IPS-15b (cell line): ENCODE measurements around the gene FANCI.

Experiments used
- H3K27me3 ChIP-seq: one replicate; pipeline ENCODE4 v1.6.1; 2013; ENCODE audit warnings: low read length; ENCODE audit not compliant: control insufficient read depth, insufficient read depth
- H3K36me3 ChIP-seq: one replicate; pipeline ENCODE4 v1.6.1; 2013; ENCODE audit warnings: low read length; ENCODE audit not compliant: control insufficient read depth, insufficient read depth
- H3K4me1 ChIP-seq: one replicate; pipeline ENCODE4 v1.6.1; 2013; ENCODE audit warnings: mild to moderate bottlenecking, low read length; ENCODE audit not compliant: control insufficient read depth, insufficient read depth
- H3K4me3 ChIP-seq: one replicate; pipeline ENCODE4 v1.5.1; 2013; ENCODE audit warnings: low read depth, low read length
- H3K9ac ChIP-seq: one replicate; pipeline ENCODE4 v1.6.1; 2013; ENCODE audit warnings: low read depth, mild to moderate bottlenecking, low read length
- H3K9me3 ChIP-seq: one replicate; pipeline ENCODE4 v1.6.1; 2013; ENCODE audit warnings: mild to moderate bottlenecking, low read length; ENCODE audit not compliant: control insufficient read depth, insufficient read depth

FANCI gene

DNA sequence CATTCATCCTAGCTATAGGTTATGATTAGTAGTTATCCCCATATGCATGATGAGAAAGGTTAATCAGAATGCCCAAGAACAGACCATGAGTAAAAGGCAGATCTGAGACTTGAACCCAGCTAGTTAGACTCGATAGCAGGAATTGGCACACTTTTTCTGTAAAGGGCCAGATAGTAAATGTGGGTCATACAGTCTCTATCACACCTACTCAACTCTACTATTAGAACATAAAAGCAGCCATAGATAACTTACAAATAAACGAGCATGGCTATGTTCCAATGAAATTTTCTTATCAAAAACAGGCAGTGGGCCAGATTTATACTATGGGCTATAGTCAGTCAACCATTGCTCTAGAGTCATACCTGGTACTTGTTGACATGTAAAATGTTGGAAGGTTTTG lies 66.2 kb downstream of the FANCI start:
- Histone ChIP-seq H3K4me3 (no peak overlapping the region), H3K36me3 (peaks cover 19% of the 10 kb centered on the region), H3K9ac (no peak overlapping the region), H3K9me3 (no peaks in the 10 kb centered on the region), H3K4me1 (no peaks in the 10 kb centered on the region), H3K27me3 (no peaks in the 10 kb centered on the region)

DNA sequence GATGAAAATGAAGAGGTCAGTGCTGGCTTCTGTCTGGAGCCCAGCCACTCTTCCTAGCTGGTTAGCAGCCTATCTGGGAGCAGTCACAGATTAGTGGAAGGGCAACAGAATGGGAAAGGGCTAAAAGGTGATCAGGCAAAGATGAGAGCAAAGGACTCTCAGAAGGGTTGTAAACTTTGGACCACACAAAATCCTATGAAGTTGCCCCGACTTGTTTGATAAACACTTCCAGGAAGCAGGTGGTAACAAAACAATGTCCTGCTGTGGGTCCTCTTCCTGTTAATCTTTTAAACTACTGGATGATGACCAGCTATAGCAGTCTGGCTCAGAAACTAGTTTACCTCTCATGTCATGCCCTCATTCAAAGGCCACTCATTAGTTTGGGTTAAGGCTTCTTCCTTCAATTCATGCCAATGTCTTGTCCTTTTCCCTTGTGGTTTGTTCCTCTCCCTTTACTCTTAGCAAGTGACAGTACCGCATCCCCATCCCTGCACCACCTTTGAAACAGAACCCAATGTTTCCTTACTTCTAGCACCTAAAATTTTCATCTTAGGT lies 71.7 kb downstream of the FANCI start:
- peaks cover 51% of the 10 kb centered on the region for H3K36me3 ChIP-seq

DNA sequence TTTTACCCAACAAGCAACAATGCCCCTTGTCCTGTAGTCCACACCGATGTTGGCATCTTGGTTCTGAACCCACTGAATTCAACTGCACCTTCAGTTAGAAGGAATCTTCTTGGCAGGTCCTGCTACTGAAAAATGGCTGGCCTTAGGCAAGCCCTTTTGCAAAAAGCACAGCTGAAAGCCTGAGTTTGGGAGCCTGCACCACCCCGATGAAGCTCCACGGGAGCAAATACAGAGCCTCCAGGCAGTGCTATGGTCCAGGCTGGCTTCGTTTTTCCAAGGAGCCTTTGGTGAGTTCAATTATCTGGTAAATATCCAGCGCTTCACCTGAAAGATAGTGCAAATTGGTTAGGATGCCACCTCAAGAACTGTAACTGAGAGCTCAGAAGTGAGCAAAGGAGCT lies 72.7 kb downstream of the FANCI start:
- no peaks in the 10 kb centered on the region for H3K4me1 ChIP-seq
- no peaks in the 10 kb centered on the region for H3K27me3 ChIP-seq
- H3K36me3 ChIP-seq: peaks cover 58% of the 10 kb centered on the region
- H3K4me3 ChIP-seq: no peak overlapping the region
- H3K9ac ChIP-seq: no peak overlapping the region
- H3K9me3 ChIP-seq: no peaks in the 10 kb centered on the region

More for the DNA sequence above, 71.7 kb downstream of the FANCI start:
- no peaks in the 10 kb centered on the region for H3K9me3 ChIP-seq
- H3K4me3 ChIP-seq: no peak overlapping the region
- no peaks in the 10 kb centered on the region for H3K4me1 ChIP-seq
- H3K27me3 ChIP-seq: no peaks in the 10 kb centered on the region
- no peak overlapping the region for H3K9ac ChIP-seq

DNA sequence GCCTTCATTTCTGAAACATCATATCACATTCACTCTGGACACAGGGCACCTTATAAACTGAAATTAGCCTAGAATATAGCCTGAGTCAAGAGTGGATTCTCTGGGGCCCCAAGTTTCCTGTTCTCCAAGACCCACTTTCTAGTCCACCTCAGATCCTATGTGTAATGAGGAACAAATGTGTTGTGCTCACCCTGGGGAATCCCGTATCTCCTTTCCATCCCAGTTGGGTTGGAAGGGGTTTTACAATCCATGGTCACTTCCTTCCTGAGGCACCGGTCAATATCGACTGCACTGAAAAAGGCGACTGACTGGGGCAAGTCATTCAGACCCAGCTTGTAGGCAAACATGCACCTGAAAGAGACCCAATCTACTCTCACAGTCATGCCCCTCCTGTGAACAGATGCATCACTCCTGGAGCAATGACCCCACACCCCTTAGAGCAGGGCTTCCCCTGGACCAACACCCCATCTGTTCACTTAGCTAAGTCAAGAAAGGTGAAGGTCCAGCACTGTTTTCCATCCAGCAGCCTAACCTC lies 73.5 kb downstream of the FANCI start:
- no peak overlapping the region for H3K9ac ChIP-seq
- H3K27me3 ChIP-seq: no peaks in the 10 kb centered on the region
- H3K4me1 ChIP-seq: no peaks in the 10 kb centered on the region
- H3K36me3 ChIP-seq: peaks cover 65% of the 10 kb centered on the region
- H3K9me3 ChIP-seq: no peaks in the 10 kb centered on the region
- H3K4me3 ChIP-seq: no peak overlapping the region

DNA sequence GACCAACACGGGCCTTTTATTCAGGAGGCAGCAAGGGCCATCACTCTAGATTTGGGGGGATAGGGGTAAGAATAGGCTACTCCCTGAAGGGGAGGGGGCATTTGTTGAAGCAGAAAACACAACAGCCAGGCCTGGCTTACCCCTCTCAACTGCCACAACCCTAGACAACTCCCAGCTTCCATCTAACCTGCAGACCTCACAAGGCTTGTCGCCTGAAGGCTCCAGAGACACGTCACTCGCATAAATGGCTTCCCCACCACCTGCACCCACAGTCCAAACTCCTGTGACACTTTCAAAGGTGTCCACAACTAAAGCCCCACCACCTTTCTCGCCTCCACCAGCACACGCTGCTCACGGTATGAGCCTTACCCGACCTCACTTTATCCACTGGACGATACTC lies 75.9 kb downstream of the FANCI start:
- Histone ChIP-seq H3K9ac (no peak overlapping the region), H3K9me3 (no peaks in the 10 kb centered on the region), H3K36me3 (peaks cover 84% of the 10 kb centered on the region), H3K4me3 (no peak overlapping the region), H3K27me3 (no peaks in the 10 kb centered on the region), H3K4me1 (no peaks in the 10 kb centered on the region)

DNA sequence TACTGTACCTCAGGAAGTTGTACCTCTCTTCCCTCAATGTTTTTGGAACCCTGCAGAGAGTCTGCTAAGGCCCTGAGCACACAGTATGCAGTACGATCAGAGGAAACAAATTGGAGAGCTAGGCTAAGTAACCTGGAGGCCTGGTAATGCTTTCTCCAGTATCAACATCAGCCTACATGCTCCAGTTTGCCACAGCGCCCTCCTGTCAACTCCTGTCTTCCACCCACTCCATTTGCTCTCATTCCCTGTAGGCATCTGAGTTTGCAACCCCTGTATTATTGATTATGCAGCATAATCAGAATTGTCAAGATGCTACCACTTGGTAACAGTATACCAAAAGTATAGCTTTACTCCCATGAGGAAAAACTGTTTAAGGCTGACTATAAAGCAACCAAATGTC lies 76.4 kb downstream of the FANCI start:
- no peaks in the 10 kb centered on the region for H3K27me3 ChIP-seq
- H3K9ac ChIP-seq: no peak overlapping the region
- peaks cover 84% of the 10 kb centered on the region for H3K36me3 ChIP-seq
- H3K9me3 ChIP-seq: no peaks in the 10 kb centered on the region
- H3K4me1 ChIP-seq: no peaks in the 10 kb centered on the region
- H3K4me3 ChIP-seq: no peak overlapping the region

DNA sequence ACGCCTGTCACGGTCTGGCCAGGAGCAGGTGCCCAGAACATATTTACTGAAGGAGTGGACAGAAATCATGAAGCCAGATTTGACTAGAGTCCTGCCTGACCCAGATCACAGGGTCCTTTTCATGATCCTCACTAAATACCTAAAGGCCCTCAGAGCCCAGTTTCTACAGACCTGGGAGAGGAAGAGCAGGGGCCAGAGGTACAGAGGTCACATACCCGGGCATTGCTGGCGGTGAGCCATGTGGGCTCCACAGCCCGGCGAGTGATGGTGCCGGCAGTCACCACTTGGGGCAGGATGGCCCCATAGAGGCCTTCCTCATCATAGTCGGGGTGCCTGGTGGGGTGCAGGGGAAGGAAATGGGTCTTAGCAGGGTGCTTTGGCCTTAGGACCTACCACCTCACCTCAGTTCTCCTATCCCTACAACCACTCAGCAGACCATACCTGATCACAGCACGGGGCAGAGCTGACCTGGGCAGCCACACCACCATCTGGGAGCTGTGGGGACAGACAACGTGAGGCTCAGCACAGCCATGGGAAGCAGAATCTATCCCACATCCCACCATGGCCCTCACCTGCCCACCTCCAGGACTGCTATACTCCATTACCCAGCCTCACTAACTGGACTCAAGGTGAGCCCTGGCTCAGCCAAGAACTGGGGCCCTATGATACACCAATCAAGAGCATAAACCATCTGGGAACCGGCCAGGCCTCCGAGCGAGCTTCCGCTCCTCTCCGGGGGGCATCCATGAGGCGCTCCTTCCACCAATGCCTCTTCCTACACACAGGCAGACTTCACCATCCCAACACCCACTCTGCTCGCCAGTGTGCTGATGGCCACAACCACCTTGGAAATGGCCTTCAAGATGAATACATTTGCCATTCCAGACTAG lies 78.0 kb downstream of the FANCI start:
- H3K4me1 ChIP-seq: no peaks in the 10 kb centered on the region
- no peaks in the 10 kb centered on the region for H3K27me3 ChIP-seq
- peaks cover 84% of the 10 kb centered on the region for H3K36me3 ChIP-seq
- H3K4me3 ChIP-seq: no peak overlapping the region
- no peaks in the 10 kb centered on the region for H3K9me3 ChIP-seq
- H3K9ac ChIP-seq: no peak overlapping the region

DNA sequence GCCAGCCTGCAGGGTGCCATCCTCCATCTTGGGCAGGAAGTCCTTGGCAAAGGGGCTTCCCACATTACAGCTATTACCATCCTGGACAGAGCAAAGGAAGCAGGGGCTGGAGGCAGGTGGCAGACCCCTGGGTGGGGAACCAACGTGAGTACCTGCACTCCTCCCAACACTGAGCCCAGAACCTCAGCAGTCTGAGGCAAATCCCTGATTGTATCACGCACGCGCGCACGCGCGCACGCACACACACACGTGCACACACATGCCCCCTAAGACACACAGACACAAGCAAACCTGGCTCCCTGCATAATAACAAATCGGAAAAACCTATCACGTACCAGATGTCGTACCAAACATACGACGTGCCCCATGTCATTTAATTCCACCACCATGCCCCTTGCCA lies 79.0 kb downstream of the FANCI start:
- Histone ChIP-seq H3K4me1 (no peaks in the 10 kb centered on the region), H3K9me3 (no peaks in the 10 kb centered on the region), H3K27me3 (no peaks in the 10 kb centered on the region), H3K9ac (no peak overlapping the region), H3K36me3 (peaks cover 83% of the 10 kb centered on the region), H3K4me3 (no peak overlapping the region)

DNA sequence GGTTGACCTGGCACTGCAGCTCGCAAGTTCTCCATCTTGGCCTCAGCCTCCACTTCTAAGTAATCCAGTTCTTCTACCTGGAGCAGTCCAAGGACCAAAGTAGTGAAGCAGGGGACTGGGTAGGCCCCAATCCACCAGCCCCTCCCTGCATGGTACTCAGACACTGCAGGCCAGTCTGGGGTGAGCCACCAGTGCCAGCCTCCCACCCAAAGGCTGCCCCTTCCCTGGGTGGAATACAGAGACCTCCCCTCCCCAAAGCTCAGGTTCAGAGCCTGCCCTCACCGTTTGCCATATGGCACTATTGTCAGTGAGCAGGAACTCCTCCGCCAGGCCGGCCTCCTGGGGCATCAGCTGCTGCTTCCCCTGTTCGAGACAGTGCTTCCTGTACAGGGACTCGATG lies 80.0 kb downstream of the FANCI start:
- no peaks in the 10 kb centered on the region for H3K9me3 ChIP-seq
- H3K4me1 ChIP-seq: no peaks in the 10 kb centered on the region
- H3K36me3 ChIP-seq: peaks cover 84% of the 10 kb centered on the region
- no peak overlapping the region for H3K4me3 ChIP-seq
- H3K27me3 ChIP-seq: no peaks in the 10 kb centered on the region
- H3K9ac ChIP-seq: no peak overlapping the region

DNA sequence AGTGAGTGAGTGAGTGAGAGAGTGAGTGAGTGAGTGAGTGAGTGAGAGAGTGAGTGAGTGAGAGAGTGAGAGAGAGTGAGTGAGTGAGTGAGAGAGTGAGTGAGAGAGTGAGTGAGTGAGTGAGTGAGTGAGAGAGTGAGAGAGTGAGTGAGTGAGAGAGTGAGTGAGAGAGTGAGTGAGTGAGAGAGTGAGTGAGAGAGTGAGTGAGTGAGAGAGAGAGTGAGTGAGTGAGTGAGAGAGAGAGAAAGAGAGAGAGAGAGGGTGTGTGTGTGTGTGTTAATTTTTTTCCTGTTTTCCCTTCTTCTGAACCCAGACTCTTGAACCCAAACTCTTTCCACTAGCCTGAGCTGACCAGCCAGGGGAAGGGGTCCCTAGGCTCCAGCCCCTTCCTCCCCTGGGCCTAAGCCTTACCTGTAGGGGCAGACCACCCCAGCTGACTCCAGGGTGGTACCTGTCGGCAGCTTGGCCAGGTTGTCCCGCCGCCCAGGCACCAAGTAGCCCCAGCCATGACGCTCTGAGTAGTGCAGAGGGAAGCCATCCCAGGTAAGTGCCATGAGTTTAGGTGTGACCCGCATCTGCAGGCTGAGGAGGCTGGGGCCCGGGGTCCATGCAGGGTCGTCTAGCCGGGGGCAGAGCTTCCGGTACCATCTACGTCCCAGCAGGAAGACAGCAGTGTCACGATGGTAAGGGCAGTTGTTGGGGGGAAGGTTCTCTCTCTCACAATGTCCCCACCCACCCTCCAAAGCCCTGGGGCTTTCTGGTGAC lies 81.4 kb downstream of the FANCI start:
- H3K36me3 ChIP-seq: peaks cover 86% of the 10 kb centered on the region
- H3K27me3 ChIP-seq: no peaks in the 10 kb centered on the region
- no peaks in the 10 kb centered on the region for H3K4me1 ChIP-seq
- no peak overlapping the region for H3K9ac ChIP-seq
- H3K9me3 ChIP-seq: no peaks in the 10 kb centered on the region
- no peak overlapping the region for H3K4me3 ChIP-seq

DNA sequence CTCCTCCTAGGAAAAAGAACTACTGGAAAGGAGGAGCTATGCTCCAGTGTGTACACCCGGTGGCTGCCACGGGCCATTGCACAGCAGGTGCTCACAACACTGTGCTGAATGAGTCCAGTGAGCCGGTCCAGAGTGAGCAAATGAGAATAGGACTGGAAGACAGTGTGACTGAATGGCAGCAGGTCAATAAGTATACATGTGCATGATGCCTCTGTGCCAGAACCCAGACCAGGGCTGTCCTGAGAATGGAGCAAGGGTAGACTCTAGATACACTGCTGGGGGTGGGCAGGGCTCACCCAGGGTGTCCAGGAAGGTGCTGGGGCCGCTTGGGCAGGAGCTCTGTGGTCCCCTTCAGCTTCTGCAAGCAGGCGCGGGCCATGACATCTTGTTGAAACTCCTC lies 82.5 kb downstream of the FANCI start:
- H3K9me3 ChIP-seq: no peaks in the 10 kb centered on the region
- no peak overlapping the region for H3K9ac ChIP-seq
- H3K27me3 ChIP-seq: no peaks in the 10 kb centered on the region
- peaks cover 87% of the 10 kb centered on the region for H3K36me3 ChIP-seq
- no peak overlapping the region for H3K4me3 ChIP-seq
- H3K4me1 ChIP-seq: no peaks in the 10 kb centered on the region
